SIG-M5 (cell line): ENCODE data around the gene FN3K.
"Not testable (repeated sequence)": the region's sequence is repeated elsewhere in the genome, so short reads cannot be mapped to it uniquely, and the experiment has no call there.

Experiments used
- DNase-seq: peaks from one replicate; lab custom pipeline; 2025; lab: John Stamatoyannopoulos, UW

The FN3K gene

DNA sequence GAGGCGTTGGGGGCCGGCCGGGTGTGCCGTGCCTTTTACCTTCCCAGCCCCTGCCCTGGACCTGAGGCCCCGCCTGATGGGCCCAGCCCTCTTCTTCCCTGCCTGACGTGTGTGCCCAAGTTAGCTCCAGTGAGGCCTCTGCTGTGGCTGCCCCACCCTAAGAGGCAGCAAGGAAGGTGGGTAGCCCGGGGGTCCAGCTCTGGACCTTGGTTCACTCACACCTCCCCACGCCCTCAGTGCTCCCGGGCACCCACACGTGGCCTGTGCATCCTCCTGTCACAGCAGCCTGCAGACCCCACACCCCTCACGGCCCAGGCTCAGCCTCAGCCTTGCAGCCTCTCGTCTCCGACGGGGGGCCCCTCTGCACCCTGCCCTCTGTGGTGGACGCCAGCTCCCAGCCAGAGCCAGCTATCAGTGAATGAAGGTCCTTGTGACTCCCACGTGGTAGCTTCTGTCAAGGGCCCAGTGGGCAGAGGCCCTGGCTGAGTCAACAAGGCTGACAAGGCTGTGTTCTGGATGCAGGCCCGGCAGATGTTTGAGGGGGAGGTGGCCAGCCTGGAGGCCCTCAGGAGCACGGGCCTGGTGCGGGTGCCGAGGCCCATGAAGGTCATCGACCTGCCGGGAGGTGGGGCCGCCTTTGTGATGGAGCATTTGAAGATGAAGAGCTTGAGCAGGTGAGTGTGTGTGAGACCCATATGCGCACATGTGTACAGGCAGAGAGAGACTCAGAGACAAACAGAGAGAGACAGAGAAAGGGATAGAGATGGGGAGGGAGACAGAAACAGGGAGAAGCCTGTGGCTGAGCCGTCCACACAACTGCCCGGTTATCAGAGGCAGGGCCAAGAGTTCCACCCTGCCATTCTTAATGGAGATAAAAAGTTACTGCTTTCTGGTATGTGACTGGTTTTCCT, 2.8 kb downstream of the FN3K start:
- DNase-seq: no peak

DNA sequence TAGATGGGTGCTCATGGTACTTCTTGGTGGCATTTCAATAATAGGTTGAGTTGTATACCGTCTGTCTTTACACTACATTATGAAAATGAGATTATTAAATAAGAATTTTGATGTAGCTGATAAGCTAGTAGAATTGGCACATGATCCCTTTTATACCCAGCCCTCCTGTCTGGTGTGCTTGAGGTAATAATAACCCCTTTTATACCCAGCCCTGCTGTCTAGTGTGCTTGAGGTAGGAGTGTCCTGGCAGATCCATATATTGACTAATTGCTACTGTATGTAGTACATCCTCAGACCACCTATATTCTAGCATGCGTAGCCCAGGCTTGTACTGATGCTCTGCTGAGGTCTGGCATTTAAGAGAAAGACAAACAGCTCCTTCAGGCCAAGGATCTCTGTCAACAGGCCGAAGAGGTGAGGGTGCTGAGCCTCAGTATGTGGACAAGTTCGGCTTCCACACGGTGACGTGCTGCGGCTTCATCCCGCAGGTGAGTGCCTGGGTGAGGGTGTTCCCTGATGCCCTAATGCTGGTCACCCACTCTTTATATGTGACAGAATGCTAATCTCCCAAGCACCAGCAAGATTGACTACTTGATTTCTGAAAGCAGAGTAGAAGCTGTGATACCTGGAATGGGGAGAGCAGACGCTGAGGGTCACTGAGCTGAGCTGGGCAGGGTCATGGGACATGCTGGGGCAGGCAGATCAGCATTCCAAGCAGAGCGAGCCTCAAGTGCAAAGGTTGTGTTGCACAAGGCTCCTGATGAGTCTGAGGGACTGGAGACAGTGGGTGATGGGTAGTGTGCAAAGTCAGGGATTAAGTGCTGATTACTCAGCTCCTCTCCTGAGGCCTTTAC, 5.7 kb downstream of the FN3K start:
- no peak for DNase-seq

DNA sequence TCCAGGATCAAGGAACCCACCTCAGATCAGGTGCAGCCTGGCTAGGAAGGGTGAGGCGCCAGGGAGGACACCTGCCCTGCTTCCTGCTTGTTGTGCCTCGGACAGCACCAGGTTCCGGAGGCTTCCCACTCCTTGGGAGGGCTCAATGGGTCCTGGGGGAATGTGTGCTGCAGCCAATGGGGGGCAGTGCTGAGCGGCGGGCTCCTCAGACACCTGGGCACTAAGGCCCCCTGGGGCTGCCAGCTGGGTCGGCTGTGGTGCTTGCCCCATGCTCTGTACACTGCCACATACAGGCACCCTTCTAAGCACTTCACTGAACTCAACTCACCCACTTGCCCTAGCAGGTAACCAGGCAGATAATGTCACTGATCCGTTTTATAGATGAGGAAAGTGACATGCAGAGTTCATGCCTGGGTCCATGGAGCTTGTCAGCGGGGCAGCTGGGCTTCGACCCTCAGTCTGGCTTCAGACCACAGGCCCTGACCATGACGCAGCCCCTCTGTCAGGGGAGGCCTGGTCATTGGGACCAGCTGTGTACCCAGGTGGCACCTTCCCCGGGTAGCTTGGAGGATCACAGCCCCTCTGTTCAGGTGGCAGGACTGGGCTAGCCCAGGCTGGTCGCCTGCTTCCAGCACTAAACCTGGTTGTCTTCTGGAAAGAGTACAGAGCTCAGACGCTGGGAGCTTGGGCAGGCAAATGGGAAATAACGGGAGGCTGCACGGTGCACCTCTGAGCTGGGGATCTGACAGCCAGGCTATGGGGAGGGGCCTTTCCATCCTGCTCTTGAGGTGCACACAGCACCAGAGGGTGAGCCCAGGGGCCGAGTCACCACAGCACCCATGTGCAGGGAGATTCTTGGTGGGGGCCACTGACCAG, 8.2 kb downstream of the FN3K start:
- no peak for DNase-seq

DNA sequence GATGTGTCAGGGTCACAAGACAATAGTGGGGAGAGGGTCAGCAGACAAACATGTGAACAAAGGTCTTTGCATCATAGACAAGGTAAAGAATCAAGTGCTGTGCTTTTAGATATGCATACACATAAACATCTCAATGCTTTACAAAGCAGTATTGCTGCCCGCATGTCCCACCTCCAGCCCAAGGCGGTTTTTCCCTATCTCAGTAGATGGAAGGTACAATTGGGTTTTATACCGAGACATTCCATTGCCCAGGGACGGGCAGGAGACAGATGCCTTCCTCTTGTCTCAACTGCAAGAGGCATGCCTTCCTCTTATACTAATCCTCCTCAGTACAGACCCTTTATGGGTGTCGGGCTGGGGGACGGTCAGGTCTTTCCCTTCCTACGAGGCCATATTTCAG, 9.3 kb downstream of the FN3K start:
- DNase-seq: not testable (repeated sequence)

DNA sequence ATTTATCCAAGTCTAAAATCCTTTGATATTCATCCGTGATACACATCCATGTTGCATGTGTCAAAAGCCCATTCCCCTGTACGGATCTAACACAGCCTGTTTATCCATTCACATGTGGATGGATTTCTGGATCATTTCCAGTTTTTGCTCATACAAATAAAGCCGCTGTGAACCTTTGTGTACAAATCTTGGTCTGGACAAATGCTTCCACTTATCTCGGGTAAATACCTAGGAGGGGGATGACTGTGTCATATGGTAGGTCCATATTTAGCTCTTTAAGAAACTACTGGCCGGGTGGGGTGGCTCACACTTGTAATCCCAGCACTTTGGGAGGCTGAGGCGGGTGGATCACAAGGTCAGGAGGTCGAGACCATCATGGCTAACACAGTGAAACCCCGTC, 10.1 kb downstream of the FN3K start:
- DNase-seq: no peak

DNA sequence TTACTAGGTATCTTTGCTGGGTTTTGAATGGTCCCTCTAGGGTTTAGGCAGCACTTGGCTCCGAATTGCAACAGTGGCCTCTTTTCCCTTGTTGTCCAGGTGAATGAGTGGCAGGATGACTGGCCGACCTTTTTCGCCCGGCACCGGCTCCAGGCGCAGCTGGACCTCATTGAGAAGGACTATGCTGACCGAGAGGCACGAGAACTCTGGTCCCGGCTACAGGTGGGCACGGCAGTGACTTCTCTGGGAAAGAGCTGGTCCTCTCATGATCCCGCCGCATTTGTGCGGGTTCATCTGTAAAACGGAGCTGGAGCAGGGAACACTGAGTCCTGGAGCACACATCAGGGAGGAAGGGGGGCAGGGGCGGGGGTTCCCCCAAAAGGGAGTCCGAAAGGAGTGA, 13.3 kb downstream of the FN3K start:
- DNase-seq: no peak

DNA sequence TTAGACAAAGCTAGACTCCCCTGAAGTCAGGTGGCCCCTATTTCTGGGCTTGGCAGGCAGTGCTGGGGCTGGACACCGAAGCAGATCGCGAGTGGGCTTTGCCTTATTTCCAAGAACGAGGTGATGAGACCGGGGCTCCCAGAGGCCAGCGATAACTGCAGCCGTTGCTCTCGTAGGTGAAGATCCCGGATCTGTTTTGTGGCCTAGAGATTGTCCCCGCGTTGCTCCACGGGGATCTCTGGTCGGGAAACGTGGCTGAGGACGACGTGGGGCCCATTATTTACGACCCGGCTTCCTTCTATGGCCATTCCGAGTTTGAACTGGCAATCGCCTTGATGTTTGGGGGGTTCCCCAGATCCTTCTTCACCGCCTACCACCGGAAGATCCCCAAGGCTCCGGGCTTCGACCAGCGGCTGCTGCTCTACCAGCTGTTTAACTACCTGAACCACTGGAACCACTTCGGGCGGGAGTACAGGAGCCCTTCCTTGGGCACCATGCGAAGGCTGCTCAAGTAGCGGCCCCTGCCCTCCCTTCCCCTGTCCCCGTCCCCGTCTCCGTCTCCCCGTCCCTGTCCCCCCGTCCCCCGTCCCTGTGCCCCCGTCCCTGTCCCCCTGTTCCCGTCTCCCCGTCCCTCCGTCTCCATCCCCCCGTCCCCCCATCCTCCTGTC, 15.0 kb downstream of the FN3K start:
- no peak for DNase-seq

DNA sequence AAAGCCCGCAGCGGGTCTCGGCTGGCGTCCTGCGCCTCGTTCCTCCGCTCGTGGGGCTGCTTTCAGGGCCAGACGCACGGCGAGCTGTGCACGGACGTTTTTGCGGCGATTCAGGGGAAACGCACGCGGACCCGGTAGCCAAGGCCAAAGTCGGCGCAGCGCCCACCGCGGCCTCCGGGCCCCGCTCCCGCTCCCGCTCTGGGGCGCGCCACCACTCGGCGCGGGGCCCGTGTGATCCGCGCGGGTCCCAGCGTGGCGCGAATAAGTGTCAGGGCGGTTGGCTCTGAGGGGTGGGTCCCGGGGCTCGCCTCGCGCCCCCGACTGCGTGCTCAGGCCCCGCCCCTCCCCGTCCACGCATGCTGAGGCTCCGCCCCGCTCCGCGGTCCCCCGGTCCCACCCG, 15.8 kb downstream of the FN3K start:
- no peak for DNase-seq

DNA sequence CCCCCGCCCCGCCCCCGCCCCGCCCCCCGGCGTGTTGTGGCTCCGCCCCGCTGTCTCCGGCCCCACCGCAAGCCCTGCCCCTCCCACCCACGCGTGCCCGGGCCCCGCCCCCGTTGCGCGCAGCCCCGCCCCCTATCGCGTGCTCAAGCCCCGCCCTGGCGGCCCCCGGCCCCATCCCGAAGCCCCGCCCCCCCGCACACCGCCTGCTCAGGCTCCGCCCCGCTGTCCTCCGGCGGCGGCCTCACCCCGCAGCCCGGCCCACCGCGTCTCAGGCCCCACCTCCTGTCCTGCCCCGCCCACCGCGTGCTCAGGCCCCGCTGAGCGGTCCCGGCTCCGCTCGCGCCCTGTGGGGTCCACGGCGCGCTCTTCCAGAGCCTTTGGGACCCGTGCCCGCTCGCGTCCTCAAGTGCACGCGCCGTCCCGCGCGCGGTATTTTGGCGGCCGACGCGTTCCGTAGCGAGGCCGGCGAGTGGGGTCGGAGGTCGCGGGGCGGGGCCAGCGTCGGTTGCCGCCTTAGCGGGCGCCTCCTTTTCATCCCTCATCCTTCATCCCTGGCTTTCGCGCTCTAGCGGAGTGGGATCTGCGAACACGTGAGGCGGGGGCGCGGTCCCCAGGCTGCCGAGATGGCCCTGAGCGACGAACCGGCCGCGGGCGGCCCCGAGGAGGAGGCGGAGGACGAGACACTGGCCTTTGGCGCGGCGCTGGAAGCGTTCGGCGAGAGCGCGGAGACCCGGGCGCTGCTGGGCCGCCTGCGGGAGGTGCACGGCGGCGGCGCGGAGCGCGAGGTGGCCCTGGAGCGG, 16.4 kb downstream of the FN3K start, which contains the start of gene TBCD:
TBCD (plus strand) TSS at position 495 of the 800 bp plus-strand sequence; CDS start at position 624, 129 bp downstream.
- DNase-seq: peak; percentile 48

DNA sequence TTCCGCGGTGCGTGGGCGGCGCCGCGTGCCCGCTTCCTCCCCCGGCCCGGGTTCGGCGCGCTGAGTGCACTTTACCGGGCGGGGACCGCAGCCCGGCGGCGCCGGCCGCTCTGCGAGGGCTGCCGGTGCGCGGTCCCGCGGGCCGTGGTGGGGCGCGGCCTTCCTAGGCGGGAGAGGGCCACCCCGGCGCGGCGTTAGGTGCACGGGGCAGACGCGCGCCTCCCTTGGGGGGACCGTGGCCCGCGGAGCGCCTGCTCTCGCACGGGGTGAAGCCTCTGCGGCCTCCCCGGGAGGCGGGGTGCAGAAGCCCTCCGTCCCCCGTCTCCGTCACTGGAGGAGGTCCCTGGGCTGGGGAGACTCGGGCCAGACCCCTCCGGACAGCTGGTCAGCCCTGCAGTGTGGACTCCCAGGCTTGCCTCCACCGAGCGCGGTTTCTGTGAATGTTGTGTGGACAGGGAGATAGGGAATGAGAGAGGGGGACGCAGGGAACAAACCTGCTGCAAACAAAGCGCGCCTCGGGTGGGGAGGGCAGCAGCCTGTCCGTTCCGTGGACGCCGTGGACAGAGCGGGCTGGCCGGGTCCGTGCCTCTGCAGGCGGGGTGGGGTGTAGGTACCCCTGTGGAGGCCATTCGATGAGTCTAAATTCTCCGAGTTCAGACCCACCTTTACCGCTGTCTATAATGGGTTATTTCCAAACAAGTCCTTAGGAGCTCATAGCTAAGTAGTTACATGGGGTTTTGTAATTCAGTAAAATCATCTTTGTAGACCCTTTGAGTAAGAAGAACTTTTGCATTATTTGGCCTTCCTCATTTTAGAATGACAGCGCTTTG, 17.2 kb downstream of the FN3K start:
- no peak for DNase-seq

DNA sequence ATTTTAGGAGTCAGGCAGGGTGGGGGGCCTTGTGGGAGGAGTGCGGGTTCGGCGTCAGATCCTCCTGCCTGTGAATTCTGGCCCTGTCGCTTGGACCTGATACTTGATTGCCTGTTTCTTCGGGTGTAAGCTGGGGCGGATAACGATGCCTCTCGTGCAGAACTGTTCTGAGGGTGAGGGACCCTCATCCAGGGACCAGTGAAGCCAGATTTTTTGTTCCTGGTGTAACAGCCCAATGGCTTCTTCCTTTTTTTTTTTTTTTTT, 17.7 kb downstream of the FN3K start:
- no peak for DNase-seq

DNA sequence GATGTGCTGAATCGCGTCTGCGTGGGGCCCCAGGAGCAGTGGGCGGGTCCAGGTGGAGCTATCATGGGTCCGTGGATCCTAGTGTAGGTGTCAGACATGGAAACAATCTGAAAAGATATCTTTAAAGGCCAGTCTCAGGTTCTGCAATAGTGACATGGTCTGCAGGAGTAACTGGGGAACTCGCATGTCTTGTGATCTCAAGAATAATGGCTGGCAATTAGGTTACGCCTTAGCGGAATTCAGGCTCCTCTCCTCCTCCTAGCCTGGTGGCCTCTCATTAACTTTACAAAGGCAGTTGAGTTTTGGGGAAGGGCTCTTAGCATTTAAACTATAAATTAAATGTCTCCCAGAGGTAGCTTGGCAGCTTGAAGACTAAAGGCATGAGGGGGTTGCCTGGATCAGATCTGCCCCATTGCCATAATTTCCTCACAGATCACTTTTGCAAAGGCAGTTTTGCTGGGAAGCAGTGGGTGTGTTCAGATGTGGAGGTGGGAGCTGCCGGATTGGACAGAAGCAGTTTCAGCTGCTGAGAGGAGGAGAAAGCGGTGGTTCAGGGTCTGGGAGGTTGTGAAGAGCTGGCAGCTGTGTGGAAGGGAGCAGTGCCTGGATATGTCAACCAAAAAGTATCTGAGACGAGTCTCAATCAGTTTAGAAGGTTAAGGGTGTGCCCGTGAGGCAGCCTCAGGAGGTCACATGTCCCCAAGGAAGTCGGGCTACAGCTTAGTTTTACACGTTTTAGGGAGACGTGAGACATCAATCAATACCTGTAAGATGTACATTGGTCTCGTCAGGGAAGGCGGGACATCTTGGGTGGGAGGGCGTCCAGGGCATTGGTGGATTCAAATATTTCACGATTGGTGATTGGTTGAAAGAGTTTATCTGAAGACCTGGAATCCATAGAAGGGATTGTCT, 19.1 kb downstream of the FN3K start:
- no peak for DNase-seq

DNA sequence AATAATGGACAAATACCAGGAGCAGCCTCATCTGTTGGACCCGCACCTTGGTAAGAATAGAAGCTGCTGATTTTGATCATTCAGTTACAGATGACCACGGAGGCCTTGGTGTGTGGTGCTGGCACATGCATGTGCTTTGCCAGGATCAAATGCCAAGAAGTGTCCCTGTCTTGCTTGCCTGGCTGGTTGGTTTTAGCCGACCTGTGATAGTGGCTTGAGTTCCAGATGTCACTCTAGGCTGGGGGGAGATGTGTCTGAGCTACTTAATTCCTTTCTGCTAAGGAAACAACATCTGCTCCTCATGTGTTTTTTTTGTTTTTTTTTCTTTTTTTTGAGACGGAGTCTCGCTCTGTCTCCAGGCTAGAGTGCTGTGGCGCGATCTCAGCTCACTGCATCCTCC, 20.8 kb downstream of the FN3K start:
- no peak for DNase-seq

DNA sequence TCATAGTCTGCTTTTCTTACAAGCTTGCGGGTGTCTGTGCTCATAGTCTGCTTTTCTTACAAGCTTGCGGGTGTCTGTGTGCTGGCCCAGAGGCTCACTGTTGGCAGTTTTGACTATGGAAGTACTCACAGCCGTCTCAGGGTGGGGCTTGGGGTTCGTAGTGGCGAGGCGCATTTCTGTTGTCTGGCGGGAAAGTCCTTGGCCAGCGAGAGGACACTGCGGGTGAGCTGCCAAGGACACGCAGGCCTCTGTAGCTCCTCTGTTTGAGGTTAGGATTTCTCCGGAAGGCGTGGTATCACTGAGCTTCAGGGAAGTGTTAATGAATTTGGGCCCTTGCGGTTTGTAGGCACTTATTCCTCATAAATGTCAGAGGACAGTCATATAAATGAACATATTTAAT, 30.0 kb downstream of the FN3K start:
- DNase-seq: no peak

DNA sequence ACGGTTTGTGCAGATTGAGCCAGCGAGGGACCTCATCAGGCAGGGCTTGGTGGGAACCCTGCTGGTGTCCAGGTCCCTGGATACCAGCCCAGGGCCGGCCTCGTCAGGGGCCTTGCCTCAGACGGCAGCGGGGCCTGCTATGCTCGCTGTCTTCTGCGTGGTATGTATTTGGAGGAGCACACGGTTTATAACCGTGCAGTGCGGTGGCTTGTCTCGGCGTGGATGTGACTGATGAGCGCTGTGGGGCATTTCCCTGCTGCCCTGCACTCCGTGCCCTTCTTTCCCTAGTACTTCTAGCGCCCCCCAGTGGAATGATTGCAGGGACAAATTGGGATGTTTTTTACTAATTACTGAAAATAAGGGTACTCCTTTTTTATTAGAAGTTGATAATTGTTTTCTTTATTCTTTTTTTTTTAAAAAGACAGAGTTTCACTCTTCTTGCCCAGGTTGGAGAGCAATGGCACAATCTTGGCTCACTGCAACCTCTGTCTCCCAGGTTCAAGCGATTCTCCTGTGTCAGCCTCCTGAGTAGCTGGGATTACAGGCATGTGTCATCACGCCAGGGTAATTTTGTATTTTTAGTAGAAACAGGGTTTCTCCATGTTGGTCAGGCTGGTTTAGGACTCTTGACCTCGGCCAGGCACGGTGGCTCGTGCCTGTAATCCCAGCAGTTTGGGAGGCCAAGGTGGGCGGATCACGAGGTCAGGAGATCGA, 31.8 kb downstream of the FN3K start:
- no peak for DNase-seq

DNA sequence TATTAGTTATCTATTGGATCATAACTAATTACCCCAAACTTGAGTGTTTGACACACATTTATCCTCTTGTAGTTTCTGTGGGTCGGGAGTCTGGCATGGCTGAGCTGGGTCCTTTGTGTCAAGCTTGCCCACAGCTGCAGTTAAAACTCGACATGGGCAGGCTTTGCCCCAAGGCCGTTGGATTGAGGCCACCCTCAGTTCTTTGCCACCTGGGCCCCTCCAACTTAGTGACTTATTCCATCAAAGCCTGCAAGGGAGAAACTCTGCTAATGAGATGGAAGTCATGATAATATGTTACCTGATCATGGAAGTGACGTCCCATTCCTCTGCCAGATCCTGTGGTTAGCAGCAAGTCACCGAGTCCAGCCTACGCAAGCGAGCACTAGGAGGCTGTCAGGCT, 33.6 kb downstream of the FN3K start:
- DNase-seq: no peak

DNA sequence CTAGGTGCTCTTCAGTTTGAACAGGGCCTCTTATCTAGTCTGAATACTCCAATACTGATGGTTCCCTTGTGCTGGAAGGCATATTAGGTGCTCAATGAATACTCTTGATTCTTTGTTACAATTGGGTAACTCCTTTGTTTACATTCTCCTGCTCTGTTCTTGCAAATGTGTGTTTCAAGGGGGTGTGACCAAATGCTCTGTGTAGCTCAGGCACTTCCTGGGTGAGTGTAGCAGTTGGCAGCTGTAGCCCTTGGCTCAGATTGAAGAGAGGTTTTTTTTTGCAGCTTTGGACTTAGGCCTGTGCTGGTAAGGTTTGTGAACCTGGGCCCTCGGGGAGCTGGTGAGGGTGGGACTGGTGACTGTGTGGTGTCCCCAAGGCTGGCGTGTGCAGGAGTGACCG, 36.6 kb downstream of the FN3K start:
- no peak for DNase-seq

DNA sequence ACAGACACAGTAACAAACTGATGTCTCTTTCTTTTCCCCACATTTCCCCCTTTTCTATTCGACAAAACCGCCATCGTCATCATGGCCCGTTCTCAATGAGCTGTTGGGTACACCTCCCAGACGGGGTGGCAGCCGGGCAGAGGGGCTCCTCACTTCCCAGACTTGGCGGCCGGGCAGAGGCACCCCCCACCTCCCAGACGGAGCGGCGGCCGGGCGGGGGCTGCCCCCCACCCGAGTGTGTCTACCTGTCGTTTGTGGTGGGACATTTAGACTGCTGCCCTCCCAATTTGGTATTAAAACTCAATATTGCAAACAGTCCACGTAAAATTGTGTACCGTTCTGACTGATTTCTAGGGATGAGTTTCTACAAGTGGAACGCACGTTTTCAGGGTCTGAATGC, 39.0 kb downstream of the FN3K start:
- DNase-seq: not testable (repeated sequence)
